HG02642 (cell line): Measurements from ENCODE around the gene SPX.
A peak's percentile ranks its signal among the peaks of the same experiment; 100 is the strongest.

Experiments used
- ATAC-seq: cut with Tn5 transposase; IDR thresholded peaks from one replicate; pipeline ENCODE4 v1.9.1; 2021; ENCODE audit warnings: mild to moderate bottlenecking; ENCODE audit not compliant: unreplicated experiment, poor library complexity

Gene SPX

DNA sequence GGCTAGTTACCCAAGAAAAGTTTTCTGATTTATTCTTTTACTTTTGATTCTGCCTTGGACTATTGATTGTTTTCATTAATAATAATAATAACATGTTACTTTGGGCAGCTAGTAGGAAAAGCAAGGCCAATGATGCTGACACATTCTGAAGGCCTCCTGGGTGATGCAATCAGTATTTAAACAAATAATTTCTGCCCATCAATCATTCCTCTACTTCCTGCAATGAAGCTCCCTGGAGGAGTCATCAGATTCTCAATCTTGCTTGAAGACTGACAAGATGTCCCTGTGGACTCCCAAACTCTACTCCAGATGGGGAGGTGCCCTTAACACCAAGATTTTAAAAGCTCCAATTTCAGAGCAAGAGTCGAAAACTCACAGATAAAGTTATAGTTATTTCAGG, at the start of gene SPX:
SPX (plus strand) TSS at position 244 of the 400 bp plus-strand sequence. CDS start 177 bp downstream, outside the sequence.
- no peak for ATAC-seq

- no peak for ATAC-seq
These were observed 49.1 kb upstream of the SPX start for GRCh38 chr12:21476949-21477348.

GRCh38 chr12:21478756-21479455, 47.2 kb upstream of the SPX start:
- ATAC-seq, result no peak

DNA sequence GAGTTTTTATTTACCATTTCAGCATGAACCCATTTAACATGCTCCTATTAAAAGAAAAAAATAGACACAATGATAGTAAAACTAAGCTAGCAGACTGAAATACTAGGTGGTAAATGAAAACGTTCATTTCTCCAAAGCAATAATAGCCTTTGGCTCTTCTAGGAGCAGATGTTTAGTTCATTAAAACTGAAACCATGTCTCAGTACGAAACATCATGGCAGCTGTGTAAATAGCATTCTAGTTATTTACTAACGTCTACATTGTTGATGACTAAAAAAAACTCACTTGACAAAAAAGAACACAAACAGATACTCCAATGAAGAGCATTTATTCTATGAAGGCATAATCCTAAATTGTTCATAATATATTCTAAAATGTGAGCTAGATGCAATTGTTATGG, 42.6 kb upstream of the SPX start:
- no peak for ATAC-seq

DNA sequence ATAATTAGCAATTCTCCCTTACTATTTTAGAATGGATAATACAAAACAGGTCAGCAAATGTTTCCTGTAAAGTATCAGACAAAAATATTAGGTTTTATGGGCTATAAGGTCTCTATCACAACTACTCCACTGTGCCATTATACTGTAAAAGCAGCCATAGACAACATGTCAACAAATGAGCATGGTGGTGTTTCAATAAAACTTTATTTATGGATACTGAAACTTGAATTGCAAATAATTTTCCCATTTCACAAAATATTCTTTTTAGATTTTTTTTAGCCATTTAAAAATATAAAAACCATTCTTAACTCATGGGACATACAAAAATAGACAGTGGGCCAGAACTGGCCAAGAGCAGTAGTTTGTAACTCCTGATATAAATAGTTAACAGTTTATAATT, 40.1 kb upstream of the SPX start:
- no peak for ATAC-seq

DNA sequence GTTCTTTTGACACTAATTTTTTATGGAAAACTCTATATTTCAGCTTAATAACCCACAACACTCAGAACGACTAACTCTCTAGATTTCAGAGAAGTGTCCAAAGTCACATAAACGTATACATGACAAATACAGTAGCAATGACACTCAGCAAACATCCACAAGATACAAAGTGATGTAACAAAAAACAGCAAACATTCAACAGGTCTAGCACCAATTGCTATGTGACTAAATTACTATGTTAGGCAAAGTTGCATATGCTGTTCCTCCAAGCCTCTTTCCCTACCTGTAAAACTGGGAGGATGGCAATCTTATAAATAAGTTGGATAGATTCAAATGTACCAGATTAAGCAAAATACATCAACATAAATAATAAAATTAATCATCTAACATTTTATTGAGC, 26.3 kb upstream of the SPX start:
- no peak for ATAC-seq

GRCh38 chr12:21500786-21501257, 25.3 kb upstream of the SPX start:
- ATAC-seq, result no peak

GRCh38 chr12:21501258-21502163, 24.6 kb upstream of the SPX start, which contains the start of the genes GOLT1B and RECQL:
GOLT1B (plus strand) TSS chr12:21501789; CDS start chr12:21501924, 135 bp downstream.
RECQL (minus strand) TSS chr12:21501635; CDS start chr12:21499570, 2,065 bp downstream.
- ATAC-seq, result peak; percentile 99

GRCh38 chr12:21502164-21502496, 24.0 kb upstream of the SPX start:
- no peak for ATAC-seq

GRCh38 chr12:21502872-21503271, 23.2 kb upstream of the SPX start:
- ATAC-seq, result no peak

- no peak for ATAC-seq
These were observed 20.2 kb upstream of the SPX start for GRCh38 chr12:21505888-21506287.

DNA sequence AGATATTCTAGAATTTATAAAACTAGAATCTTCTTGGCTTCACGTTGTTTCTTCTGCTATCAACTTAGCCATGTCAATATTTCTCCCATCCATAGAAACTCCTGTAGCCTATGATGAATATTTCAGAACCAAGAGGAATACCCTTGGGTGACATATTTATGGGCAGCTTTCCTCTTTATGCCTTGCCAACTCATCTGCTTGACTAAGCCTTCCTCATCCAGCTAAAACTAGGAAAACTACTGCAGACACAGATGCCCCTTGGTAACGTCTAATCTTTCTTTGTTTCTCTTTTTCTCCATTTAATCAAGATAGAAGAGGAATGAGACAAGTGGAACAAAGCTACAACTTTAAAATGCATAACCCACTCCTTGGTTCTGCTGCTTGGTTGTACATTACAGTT, 18.2 kb upstream of the SPX start:
- ATAC-seq, result no peak

GRCh38 chr12:21509768-21510167, 16.3 kb upstream of the SPX start:
- peak; percentile 97 for ATAC-seq

GRCh38 chr12:21516281-21516680, 9.8 kb upstream of the SPX start:
- no peak for ATAC-seq

- no peak for ATAC-seq
These were observed 7.6 kb upstream of the SPX start for GRCh38 chr12:21518451-21518850.

DNA sequence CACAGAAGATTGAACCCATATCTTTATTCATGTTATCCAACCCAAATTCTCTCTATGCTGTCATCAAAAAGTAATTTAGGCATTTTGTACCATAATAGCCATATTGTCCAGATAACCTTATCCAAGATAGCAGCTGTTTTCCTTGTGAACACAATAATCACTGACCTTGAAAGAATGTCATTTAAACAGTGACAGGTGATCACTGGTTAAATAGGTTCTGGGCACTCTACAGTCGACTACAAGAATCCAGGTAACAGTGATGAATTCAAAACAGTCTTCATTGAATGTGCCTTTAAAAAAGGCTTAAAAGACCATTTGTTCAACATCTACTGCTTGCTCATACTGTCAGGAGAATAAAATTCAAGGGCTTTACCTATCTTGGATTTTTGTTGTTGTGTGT, 4.6 kb upstream of the SPX start:
- no peak for ATAC-seq

DNA sequence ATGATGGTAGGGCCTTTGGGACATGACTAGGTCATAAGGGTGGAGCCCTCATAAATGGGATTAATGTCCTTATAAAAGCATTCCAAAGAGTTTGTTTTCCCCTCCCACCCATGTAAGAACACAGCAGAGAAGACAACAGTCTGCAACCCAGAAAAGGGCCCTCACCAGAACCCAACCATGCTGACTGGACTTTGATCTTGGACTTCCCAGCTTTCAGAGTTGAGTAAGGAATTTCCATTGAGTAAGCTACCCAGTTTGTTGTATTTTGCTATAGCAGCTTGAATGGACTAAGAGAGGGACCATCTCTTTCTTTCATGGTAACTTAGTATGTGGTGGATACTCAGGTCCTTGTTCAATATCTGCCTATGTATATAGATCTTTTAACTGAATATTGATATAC, 2.9 kb upstream of the SPX start:
- no peak for ATAC-seq

DNA sequence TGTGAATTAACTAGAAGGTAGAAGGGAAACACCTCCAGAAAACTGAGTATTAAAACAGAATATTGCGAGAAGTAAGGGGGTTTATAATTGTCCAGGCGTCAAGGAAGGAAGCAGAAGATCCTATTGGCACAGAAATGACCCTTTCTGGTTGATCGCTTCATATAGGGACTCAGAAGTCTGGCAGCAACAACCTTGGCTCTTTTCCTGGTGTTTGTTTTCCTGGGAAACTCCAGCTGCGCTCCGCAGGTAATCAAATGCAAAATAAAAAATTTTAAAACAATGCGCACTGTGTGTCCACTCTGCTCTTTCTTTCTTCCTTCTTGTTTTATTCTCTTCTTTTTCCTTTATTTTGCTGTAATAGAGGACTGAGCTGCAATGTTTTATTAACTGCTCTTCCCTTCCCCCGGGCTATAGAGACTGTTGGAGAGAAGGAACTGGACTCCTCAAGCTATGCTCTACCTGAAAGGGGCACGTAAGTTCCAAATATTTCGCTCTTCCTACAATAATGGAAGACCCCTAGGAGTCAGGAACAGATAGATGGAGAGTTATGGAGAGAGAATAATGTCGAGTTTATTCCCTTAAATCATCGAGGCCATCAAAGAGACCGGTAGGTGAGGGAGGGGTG, 737 bp downstream of the SPX start:
- no peak for ATAC-seq

GRCh38 chr12:21527451-21528180, 1.5 kb downstream of the SPX start:
- ATAC-seq, result peak; percentile 98

DNA sequence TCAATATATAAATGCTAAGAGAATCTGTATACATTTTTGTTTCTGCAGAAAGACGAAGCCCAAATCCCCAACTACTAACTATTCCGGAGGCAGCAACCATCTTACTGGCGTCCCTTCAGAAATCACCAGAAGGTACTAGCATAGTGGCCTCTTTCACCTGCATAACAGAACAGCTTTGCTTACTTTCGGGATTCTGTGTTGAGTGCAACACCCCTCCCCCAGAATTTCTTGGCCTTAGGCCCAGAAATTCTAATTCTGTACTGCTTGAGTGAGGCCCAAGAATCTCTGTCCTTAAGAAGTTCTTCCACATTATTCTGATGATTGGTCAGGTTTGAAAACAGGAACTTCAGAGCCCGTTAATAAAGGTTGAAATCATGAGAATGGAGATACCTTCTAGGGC, 2.9 kb downstream of the SPX start:
- ATAC-seq, result no peak
